HG03135 (cell line): ENCODE results near the gene CYP2S1.
"Not testable (repeated sequence)": the region's sequence is repeated elsewhere in the genome, so short reads cannot be mapped to it uniquely, and the experiment has no call there.

Experiments
- ATAC-seq: cut with Tn5 transposase; IDR thresholded peaks from one replicate; pipeline ENCODE4 v1.9.1; 2021; ENCODE audit warnings: mild to moderate bottlenecking, moderate library complexity; ENCODE audit not compliant: unreplicated experiment

The CYP2S1 gene

GRCh38 chr19:41192574-41193429 lies at the start of gene CYP2S1:
CYP2S1 (plus strand) TSS chr19:41193219; CDS start chr19:41193265, 46 bp downstream.
- no peak for ATAC-seq

DNA sequence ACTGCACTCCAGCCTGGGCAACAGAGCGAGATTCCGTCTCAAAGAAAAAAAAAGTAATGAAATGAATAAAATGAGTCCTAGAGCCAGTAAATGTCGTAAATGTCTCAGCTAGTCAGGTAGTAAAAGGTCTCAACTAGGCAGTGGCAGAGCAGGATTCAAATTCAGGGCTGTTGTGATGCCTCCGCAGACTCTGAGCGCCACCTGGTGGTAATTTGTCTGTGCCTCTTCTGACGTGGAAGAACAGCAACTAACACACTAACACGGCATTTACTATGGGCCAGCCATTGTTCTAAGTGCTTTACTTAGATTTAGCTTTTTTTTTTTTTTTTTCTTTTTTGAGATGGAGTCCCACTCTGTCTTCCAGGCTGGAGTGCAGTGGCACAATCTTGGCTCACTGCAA lies 48.6 kb upstream of the CYP2S1 start:
- no peak for ATAC-seq

GRCh38 chr19:41149831-41150230 lies 43.2 kb upstream of the CYP2S1 start:
- no peak for ATAC-seq

GRCh38 chr19:41150986-41151385 lies 42.0 kb upstream of the CYP2S1 start:
- not testable (repeated sequence) for ATAC-seq

DNA sequence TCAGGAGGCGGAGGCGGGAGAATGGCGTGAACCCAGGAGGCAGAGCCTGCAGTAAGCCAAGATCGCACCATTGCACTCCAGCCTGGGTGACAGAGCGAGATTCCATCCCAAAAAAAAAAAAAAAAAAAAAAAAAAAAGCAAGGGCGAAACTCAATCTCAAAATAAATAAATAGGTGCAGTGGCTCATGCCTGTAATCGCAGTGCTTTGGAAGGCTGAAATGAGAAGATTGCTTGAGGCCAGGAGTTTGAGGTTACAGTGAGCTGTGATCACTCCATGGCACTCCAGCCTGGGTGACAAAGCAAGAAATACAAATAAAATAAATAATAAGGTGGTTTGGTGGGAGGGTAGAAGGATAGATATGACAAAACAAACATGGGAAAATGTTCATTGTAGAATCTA lies 39.0 kb upstream of the CYP2S1 start:
- no peak for ATAC-seq

- ATAC-seq, result no peak
Observed at GRCh38 chr19:41156207-41156606, 36.8 kb upstream of the CYP2S1 start.

DNA sequence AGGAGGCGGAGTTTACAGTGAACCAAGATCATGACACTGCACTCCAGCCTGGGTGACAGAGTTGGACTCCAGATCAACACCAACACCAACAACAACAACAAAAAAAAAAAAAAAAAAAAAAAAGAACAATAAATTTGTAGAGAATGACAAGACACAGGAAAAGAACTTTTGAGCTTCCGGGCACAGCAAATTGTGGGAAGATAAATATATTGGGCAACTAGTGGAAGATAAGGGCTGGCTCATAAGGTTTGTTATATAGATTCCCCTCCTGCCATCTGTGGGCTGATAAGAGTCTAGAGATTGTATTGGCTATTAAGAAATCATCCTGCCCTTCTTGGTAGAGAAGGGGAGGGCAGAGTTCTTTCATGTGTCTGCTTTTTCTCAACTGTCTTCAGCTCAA lies 33.1 kb upstream of the CYP2S1 start:
- ATAC-seq, result no peak

DNA sequence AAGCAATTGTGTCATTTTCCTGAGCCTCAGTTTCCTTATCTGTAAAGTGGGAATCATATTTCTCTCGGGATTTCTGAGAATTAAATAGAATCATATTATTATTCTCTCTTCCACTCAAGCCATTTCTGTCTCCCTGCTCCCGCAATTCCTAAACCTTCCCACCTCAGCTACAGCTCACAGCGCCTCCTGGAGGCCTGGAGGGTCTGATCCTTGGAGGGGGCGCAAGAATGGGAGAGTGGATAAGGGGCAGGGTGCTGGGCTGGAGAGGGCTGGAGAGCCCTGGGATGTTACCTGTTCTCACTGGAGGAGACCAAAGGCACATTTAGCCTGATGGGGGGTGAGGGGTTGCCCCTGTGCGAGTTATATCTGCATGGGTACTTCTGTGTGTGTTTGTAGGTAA lies 31.1 kb upstream of the CYP2S1 start:
- no peak for ATAC-seq

- no peak for ATAC-seq
Observed at GRCh38 chr19:41166944-41167804, 25.8 kb upstream of the CYP2S1 start.

DNA sequence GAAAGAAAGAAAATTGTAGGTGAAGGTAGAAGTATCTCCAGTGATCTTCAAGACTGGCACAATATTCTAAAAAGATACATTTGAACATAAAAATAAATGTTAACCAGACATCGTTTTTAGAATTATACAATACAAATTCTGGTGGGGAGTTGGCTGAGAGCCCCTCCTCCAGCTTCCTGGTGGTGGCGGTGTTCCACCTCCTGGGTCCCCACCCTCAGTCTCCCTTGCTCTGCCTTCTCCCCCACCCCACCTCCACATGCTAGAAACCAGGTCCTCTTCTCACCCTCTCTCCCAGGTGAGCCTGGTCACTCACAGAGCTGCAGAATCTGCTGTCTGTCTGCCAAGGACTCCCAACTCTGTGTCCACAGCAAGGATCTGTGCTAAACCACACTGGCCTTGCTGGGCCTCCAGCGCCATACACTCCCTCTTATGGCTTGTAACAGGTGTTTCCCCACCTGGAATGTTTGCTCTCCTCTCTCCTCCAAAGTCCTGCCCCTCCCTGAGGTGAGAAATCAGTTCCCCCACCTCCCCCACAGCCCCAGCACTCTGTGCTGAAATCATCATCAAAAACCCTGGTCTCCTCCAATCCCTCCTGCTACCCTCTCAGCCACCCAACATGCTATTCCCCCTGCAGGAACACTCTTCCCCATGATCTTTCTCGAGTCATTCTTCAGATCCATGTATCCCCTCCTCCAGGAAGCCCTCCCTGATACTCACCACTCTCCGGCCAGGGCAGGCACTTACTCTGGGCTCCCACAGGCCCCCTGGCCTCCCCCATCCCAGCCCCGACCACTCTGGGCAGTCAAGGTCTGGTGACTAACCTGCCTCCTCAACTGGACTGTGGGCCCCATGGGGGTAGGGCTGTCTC lies 20.5 kb upstream of the CYP2S1 start:
- no peak for ATAC-seq

- no peak for ATAC-seq
Observed at GRCh38 chr19:41174297-41174928, 18.6 kb upstream of the CYP2S1 start.

GRCh38 chr19:41175801-41176777 lies 16.9 kb upstream of the CYP2S1 start:
- ATAC-seq, result no peak

DNA sequence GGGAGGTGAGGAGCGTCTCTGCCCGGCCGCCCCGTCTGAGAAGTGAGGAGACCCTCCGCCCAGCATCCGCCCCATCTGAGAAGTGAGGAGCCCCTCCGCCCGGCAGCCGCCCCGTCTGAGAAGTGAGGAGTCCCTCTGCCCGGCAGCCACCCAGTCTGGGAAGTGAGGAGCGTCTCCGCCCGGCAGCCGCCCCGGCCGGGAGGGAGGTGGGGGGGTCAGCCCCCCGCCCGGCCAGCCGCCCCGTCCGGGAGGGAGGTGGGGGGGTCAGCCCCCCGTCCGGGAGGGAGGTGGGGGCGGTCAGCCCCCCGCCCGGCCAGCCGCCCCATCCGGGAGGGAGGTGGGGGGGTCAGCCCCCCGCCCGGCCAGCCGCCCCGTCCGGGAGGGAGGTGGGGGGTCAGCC lies 12.8 kb upstream of the CYP2S1 start:
- ATAC-seq, result not testable (repeated sequence)

- ATAC-seq, result no peak
Observed at GRCh38 chr19:41186971-41187883, 5.8 kb upstream of the CYP2S1 start.

- no peak for ATAC-seq
Observed at GRCh38 chr19:41187884-41188279, 5.1 kb upstream of the CYP2S1 start.

DNA sequence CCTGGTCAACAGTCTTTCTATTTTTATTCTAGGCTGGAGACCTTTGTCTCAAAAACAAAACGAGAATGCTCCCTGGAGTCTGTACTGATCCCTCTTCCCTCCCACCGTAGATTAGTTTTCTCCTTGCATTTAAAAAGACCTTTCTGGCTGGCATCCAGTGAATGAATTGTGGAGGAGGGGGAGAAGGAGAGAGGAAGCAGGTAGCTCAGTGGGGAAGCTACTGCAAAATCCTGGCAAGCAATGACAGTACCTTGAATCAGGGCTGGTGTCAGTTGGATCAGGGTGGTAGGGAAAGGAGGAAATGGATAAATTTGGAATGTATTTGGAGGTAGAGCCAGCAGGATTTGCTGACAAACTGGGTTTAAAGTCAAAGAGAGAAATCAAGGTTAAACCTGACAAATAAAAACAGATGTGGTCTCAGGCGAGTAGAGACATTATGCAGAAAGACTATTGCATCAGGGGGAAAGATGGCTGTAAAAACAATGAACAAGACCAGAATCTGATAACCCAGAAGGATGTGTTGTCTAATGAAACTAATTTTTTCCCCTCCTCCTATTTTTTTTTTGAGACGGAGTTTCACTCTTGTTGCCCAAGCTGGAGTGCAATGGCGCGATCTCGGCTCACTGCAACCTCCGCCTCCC lies 3.5 kb upstream of the CYP2S1 start:
- no peak for ATAC-seq

- ATAC-seq, result no peak
Observed at GRCh38 chr19:41193430-41194156, 574 bp downstream of the CYP2S1 start.
